HT1080 (cell line): ENCODE results near the gene SLC2A5. TPM values are rescaled to one million over a fixed set of nuclear protein-coding genes. Genes with fewer than 3 reads are reported as not detected.
A peak's percentile ranks its signal among the peaks of the same experiment; 100 is the strongest.

ENCODE experiments used
- DNase-seq: peaks from one replicate; pipeline ENCODE4 v3.0.0-alpha.2; 2015; ENCODE audit warnings: low read depth
- total RNA-seq: library from RNA; depleted of rRNA; stranded (reverse); fragments of >200 nt; shearing (Covaris generic); gene quantifications from 2 replicates; pipeline ENCODE4 v1.2.3, GENCODE V29; 2014

SLC2A5 gene
- total RNA-seq, 1 experiment from 2014 or later, result not detected

DNA sequence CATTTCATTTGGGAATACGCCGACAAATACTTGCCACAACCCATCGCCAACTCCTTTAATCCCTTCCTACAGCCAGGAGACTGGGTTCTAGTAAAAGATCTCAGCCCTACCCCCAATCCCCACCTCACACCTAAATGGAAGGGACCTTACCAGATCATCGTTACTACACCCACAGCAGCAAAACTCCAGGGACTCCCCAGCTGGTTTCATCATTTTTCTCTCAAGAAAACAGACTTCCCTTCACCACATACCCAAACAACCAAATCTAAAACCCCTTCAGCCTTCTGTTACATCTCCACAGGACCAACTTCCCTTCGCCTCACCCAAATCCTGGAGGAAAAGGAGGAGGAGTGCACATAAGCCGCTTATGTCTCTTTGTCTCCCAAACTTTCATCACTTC lies 23.7 kb upstream of the SLC2A5 start:
- no peak for DNase-seq

DNA sequence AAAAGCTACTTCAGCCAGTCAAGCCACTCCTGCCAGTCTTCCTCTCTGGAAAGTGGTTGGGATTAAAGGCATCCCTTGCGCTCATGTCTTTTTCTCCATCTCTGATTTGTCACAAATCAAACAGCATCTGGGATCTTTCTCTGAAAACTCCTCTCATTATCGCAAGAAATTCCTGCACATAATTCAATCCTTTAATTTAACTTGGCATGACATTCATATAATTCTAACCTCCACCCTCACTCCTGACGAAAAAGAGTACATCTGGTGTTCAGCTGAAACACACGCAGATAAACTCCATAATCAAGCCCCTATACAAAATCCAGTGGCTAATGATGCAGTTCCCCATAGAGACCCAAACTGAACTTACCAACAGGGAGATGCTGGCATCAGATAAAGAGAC lies 19.4 kb upstream of the SLC2A5 start:
- DNase-seq, result no peak

DNA sequence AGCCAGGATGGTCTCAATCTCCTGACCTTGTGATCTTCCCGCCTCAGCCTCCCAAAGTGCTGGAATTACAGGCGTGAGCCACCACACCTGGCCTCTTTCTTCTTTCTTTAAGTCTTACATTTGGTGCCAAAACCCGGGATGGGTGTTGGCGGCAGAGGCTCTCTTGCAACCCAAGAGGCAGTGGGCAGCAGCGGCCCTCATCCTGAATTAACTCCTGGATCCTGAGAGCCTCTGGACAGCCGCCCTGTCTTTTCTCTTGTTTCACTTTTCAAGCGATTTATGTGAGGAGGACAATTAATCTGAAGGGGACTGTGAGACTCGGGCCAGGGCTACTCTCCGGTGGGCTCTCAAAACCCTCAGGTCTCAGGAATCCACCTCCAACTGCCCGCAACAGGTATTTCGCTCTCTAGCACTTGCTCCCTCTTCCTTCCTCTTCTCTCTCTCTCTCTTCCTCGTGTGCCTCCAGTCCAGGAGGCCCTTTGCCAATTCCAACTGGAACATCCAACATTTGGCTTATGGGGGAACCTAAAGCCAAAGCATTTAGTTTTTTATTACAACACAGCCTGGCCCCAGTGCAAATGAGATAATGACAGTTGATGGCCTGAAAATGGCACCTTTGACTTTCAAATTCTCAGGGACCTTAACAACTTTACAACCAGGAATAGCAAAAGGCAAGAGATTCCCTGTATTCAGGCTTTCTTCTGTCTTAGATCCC lies 18.1 kb upstream of the SLC2A5 start:
- no peak for DNase-seq

DNA sequence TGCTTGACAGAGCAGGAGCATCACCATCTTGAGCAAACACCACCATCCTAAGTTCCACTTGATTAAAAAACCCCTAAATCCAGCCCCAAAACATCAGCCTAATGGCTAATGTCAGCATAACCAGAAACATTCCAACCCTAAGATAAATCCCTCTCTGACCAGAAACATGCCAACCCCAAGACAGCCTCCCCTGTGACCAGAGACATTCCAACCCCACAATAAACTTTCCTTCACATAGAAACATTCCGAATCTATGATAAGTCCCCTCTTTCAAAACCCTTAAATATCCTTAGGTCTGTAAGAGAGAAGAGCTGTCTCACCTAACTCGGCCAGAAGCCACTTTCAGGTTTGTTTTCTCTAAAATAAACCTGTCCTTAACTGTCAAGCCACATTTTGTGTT lies 17.4 kb upstream of the SLC2A5 start:
- no peak for DNase-seq

DNA sequence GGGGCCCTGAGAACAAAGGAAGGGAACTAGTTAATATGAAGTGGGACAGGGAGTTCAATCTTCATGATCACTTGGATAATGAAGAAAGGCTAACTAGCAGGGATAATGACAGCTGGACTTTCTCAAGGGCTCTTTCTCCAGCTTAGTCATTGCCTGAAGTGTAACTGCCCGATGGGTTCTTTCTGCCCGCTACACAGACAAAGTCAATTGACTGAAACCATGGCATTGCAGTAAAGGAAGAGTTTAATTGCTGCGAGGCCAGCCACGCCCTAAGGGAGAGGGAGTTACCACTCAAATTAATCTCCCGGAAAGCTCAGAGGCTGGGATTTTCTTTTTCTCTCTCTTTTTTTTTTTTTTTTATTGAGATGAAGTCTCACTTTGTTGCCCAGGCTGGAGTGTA lies 16.6 kb upstream of the SLC2A5 start:
- DNase-seq, result no peak

DNA sequence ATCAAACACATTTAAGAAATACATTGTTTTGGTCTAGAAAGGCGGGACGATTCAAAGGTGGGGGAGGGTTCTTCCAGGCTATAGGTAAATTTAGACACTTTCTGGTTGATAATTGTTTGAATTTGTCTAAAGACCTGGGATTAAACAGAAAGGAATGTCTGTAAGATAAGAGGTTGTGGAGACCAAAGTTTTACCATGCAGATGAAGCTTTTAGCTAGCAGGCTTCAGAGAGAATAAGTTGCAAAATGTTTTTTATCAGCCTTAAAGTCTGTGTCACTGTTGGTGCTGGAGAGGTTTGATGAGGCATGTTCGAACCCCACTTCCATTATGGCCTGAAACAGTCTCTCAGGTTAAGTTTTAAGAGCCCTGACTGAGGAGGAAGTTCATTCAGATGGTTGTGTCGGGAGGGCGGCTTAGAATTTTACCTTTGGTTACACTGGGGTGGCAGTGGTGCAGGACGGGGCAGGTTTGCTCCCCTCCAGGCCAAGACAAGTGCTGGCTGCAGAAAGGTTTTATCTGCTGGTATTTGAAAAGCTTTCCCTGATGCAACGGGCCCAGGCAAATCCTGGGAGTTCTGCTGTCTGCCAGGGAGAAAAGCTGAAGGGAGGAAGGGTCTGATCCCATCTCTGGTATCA lies 16.0 kb upstream of the SLC2A5 start:
- no peak for DNase-seq

DNA sequence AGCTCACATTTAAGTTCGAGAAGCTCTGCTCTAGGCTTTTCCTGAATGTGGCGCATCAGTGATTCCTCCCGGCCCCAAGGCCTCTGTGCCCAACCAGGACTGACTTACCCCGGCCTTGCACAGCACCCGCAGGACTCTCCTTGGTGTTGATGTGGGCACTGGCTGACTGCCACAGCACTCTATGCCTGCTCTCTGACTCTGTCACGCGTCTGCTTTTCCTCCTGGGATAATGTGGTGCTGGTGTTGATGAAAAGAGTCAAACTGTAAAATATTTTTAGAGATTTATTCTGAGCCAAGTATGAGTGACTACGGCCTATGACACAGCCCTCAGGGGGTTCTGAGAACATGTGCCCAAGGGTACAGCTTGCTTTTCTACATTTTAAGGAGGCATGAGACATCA lies 15.5 kb upstream of the SLC2A5 start:
- no peak for DNase-seq

DNA sequence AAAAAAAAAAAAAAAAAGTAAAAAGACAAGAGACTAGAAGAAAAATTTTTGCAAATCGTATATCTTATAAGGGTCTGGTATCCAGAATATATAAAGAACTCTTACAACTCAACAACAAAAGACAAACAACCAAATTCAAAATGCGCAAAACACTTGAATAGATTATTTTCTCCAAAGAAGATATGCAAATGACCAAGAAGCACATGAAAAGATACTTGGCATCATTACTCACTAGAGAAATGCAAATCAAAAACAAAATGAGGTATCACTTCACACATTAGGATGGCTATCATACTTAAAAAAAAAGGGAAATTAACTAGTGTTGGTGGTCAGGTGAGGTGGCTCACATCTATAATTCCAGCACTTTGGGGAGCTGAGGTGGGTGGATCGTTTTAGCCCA lies 12.0 kb upstream of the SLC2A5 start:
- no peak for DNase-seq

DNA sequence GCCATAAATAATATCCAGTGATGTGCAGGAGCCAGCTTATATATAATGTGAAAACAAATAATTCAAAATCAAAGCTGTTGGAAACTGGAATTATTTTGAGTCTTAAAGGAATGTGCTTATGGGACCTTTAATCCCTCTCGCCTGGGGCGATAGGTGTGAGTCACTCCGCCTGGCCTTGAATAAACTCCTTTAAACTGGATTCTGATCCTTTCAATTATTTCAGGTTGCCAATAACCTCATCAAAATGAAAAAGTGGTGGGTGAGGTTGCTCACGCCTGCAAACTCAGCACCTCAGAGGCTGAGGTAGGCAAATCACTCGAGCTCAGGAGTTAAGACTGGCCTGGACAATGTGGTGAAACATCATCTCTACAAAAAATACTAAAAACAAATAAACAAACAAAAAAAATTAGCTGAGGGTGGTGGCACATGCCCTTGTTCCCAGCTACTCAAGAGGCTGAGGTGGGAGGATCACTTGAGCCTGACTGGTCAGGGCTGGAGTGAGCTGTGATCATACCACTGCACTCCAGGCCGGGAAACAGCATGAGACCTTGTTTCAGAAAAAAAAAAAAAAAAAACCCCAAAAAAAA lies 11.4 kb upstream of the SLC2A5 start:
- DNase-seq, result peak; percentile 11

DNA sequence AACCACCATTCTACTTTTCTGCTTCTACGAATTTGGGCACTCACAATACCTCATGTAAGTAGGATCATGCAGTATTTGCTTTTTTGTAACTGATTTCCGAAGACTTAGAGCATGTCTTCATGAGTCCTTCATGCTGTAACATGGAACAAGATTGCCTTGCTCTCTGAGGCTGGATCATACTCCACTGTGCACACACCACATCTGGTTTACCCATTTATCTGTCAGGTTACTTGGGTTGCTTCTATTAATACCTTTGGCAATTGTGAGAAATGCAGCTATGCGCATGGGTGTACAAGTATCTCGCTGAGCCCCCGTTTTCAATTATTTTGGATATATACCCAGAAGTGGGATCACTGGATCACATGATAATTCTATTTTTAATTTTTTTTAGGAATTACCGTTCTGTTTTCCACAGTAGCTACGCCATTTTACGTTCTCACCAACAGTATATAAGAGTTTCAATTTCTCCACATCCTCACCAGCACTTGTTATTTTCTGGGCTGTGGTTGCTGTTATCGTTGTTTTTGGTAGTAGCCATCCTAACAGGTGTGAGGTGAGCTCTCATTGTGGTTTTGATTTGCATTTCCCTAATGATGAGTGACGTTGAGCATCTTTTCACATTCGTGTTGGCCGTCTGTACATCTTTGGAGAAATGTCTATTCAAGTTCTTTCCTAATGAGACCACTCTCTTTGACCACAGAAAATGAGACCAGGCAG lies 10.7 kb upstream of the SLC2A5 start:
- no peak for DNase-seq

DNA sequence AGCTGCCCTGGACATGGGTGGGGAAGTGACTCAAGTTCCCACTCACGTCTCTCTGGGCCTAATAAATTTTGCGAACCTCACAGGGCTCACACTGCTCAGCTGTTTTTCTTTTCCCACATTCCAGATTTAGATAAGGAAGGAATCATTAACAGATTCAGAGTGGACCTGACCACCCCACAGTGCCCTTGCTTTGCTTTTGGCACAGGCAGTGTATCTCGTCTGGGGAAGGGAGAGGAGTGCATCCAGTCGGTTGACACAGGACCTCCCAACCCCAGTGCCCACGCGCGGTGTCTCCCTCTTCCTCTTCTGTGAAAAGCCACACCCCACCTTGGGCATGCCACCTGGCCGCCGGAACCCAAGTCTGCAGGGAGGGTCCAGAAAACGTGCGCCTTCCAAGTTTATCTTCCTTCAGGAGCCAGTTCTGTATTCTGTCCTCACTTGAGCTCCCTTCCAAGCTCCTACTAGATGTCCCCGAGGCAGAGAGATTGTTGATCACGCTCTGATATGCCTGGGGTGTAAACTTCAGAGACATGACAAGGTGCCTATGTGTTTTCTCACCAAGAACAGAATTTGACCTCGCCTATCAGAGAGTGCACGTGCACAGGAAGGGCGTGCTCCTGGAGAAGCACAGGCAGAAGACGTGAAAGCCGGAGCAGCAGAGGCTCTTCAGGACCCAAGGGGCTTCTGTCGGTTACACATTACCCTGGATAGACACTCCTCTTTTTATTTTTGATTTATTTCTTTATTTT lies 9.5 kb upstream of the SLC2A5 start:
- no peak for DNase-seq

DNA sequence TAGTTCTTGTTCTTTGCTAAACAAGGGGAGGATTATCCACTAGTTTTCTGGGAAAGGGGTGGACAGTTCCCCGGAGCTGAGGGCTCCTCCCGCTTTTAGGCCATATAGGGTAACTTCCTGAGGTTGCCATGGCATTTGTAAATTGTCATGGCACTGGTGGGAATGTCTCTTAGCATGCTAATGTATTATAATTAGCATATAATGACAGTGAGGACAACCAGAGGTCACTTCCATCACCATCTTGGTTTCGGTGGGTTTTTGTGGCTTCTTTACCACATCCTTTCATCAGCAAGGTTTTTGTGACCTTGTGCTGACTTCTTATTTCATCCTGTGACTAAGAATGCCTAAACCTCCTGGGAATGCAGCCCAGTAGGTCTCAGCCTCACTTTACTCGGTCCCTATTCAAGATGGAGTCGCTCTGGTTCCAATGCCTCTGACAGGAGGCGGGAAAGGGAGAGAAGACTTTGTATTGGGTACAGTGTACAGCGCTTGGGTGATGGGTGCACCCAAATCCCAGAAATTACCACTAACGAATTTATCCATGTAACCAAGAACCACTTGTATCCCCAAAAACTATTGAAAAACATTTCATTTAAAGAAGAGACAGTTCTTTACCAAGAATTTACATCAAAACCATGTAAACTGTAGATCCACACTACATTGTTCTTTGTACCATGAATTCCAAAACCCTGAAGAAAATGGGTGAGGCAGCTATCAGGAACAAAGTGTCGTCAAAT lies 8.7 kb upstream of the SLC2A5 start:
- peak; percentile 83 for DNase-seq

DNA sequence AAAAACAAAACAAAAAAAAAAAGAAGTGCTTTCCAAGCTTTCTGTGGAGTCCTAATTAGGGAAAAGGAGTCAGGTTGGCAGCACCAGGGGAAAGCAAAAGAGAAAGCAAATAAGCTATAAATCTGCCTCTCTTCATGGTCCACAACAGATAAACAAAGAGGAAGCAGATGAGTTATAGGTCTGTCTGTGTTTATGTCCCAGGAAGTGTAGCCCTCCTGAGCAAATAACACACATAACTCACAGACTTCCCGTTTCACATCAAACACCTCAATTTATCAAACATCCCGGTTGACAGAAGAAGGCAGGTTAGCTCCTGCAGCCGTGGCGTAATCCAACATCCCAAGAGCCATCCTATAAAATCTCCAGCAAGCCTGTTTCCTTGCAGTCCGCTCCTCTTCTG lies 5.6 kb upstream of the SLC2A5 start:
- DNase-seq, result no peak

DNA sequence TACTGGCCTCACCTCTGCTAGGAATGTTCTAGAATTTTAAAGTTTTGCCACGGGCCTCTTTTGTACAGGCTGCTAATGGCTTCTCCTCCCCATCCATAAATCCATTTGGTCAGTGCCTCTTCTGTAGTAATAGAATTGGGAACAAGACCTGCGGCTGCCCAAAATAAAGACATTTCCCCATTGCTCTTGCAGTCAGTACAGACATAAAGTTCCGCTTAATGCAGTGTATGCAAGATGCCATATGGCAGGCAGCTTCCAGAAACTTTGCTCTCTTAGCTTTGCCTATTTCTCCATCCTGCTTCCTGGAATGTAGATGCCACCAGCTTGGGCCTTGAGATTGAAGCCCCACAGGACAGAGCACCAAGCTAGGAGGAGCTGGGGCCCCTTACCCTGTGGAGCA lies 3.7 kb upstream of the SLC2A5 start:
- DNase-seq, result no peak

DNA sequence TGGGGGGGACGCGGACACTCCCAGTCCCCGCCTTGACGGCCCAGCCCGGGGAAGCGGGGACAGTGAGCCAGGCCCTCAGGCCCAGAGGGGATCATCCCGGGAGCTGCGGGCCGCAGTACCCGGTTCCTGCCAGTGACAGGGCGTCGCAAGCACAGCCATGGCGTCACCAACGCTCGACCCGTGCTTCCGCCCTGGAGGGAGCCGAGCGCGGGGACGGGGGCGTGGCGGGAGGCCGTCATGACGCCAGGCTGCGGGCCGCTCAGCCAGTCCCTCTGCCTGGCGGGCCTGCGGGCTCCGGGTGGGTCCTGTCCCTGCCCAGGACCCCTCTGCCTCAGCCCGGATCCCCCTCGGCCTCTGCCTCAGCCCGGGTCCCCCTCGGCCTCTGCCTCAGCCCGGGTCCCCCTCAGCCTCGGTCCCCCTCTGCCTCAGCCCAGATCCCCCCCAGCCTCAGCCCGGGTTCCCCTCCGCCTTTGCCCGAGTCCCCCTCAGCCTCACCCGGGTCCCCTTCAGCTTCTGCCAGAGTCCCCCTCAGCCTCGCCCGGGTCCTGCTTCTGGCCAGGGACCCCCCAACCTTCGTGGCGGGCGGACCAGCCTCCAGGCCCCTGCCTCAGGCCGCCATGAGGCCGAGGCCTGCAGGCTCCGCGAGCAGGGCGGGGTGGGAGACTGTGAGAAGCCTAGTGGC lies 2.3 kb upstream of the SLC2A5 start:
- DNase-seq, result no peak

DNA sequence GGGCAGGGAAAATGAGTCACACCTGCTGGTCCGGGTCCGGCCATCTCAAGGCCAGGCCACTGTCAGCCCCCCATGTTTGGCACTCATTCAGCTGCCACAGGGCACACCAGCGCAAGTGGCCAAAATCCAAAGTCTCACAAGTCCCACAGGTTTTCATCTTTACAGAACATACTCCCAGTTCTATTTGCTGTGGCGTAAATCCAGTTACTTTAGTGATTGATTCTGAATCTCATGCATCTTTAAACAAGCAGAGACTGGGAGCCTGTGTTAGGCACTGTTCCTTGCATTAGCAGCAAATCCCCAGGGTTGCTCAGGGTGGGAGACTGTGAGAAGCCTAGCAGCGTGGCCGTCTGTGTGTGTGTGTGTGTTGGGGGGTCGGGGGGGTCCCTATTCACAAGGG lies 1.1 kb upstream of the SLC2A5 start:
- no peak for DNase-seq

DNA sequence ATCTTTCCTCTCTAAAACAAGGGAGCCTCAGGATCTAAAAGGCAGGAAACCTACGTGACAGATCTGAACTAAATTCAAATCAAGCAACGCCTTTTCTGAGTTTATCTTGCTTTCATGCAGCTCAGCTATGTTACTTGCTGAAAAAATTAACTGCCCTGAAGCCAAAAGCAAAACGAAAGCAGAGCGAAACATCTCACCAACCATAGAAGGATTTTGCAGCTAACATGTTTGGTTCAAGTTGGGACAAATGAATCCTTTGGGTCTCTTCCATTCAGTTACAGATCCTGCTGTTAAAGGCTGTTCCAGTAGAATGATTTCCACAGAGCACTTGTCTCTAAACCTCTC lies 482 bp downstream of the SLC2A5 start:
- no peak for DNase-seq

DNA sequence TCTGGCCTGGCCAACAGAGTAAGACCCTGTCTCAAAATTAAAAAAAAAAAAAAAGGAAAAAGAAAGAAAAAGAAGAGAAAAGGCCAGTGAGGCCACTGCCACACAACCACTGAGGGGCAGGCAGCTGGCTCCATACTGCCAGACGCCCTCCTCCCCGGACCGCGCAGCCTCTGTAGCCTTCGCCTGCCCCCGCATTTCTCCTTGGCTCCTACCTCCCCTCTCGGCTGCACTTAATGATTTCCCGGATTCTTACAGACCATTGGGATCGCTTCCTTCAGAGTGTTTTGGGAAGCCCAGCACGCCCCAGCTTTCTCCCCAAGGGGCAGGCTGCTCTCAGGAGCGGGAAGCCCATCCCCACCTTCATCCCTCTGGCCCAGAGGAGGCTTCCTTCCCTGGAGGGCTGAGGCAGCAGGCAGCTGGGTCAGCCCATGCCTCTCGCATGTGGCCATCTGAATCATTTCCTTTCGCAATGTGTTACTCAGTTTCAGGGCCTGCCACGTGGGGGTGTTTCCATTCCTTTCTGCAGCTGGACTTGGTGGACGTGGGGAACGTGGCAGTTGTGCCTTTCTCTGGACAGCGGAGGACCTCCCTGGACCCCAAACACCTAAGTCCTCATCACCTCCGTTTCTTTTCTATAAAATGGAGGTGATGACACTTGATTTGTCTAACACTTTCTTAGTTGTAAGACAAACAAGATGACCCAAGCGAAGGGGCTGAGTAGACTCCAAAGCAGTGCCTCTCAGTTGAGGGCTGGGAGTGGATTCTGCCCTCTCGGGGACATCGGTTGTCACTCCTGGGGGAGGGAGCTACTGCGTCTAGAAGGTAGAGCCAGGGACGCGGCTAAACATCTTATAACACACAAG lies 2.3 kb downstream of the SLC2A5 start:
- peak; percentile 13 for DNase-seq

DNA sequence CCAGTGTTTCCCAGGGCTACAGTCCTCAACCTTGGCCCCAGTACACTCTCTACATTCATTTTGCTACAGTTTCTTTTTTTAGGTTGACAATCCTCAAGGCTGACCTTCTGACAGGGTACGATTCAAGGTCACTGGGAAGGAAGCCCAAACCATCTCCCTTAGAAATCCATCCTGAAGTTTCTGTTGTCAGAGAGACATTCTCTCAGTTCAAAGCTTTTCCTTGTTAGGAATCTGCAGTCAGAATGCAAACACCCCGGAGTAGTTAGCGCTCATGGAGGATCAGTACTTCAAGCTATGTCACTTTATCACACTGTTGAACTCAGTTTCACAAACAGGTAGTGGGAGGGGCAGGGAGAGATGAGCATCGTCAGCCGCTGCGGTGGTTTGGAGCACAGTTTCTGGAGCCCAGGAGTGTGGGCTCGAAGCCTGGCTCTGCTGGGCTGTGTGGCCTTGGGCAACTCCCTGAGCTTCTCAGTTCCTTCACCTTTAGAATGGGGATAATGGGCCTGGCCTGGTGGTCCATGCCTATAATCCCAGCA lies 4.2 kb downstream of the SLC2A5 start:
- no peak for DNase-seq
